Brain microvascular endothelial cell (primary cell): ENCODE data around the gene ZNF747.
A peak's percentile ranks its signal among the peaks of the same experiment; 100 is the strongest.

Experiments
- DNase-seq: peaks from one replicate; pipeline ENCODE4 v3.0.0-alpha.2; 2020
- H3K27ac ChIP-seq: fragments of 250-450 bp; sonication (Bioruptor Pico); 2 replicates; pipeline ENCODE4 v1.5.1; 2020; ENCODE audit warnings: mild to moderate bottlenecking, moderate library complexity
- H3K27me3 ChIP-seq: fragments of 250-450 bp; sonication (Bioruptor Pico); replicated peaks from 2 replicates; pipeline ENCODE4 v1.5.1; 2020; ENCODE audit warnings: mild to moderate bottlenecking
- H3K36me3 ChIP-seq: fragments of 250-450 bp; sonication (Bioruptor Pico); replicated peaks from 2 replicates; pipeline ENCODE4 v1.5.1; 2020; ENCODE audit warnings: mild to moderate bottlenecking
- H3K4me3 ChIP-seq: 2 replicates; pipeline ENCODE4 v1.5.1; 2011; ENCODE audit warnings: low read depth, mild to moderate bottlenecking, control low read depth, low read length, moderate library complexity
- in situ Hi-C: cut with HindIII; loops from 2 replicates; pipeline ENCODE4 v1.10.0; 2017; ENCODE audit warnings: low sequenced_read_pairs, low pct_ligation_motif_present
- TF ChIP-seq, protein P1 (sequence below): IDR thresholded peaks from 2 replicates; pipeline ENCODE4 v1.5.1; 2011; ENCODE audit warnings: low read depth, mild to moderate bottlenecking, moderate library complexity, low read length, control low read depth, inconsistent platforms; ENCODE audit errors: missing control alignments

ZNF747 gene

DNA sequence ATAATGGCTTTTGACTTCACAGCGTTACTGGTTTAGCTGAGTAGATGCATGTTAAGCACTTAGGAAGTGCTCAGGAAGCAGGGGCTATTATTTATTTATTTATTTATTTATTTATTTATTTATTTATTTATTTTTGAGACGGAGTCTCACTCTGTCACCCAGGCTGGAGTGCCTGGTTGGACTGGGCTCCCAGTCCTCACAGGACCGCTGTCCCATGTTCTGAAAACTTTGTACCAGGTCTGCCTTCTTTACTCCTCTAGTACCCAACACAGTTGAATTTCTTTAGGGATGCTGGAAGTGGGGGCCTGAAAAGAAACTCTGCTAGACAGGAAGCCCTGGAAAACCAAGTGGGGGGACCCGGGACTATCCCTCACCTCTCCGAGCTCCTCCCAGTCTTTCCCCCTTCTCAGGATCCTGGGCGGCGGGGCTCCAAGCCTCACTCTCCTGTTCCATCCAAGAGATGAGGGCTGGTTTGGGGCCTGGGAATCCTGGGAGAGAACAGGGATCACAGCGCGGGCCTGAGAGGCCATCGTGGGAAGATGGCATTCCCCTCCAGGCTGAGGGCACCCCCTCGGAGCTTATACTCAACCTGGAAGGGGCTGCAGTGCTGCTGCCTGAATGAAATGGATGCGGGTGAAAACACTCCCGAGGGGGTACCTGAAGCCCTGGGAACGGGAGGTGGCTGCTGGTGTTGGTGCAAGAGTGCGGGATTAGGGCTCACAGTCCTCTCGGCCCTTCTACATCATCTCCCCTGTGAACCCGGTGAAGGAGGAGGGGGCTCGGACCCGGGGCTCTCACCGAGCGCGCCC is 36.2 kb upstream of the ZNF747 start:
- H3K27me3 ChIP-seq, result no peaks in the 10 kb centered on the region
- in situ Hi-C loops, result no loop called here
- no peaks in the 10 kb centered on the region for H3K36me3 ChIP-seq
- DNase-seq, result peak; percentile 16
- TF ChIP-seq, protein P1, sequence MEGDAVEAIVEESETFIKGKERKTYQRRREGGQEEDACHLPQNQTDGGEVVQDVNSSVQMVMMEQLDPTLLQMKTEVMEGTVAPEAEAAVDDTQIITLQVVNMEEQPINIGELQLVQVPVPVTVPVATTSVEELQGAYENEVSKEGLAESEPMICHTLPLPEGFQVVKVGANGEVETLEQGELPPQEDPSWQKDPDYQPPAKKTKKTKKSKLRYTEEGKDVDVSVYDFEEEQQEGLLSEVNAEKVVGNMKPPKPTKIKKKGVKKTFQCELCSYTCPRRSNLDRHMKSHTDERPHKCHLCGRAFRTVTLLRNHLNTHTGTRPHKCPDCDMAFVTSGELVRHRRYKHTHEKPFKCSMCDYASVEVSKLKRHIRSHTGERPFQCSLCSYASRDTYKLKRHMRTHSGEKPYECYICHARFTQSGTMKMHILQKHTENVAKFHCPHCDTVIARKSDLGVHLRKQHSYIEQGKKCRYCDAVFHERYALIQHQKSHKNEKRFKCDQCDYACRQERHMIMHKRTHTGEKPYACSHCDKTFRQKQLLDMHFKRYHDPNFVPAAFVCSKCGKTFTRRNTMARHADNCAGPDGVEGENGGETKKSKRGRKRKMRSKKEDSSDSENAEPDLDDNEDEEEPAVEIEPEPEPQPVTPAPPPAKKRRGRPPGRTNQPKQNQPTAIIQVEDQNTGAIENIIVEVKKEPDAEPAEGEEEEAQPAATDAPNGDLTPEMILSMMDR, result no peak
- H3K4me3 ChIP-seq, result peak overlapping the region; percentile 68
- H3K27ac ChIP-seq, result peak overlapping the region; percentile 73

DNA sequence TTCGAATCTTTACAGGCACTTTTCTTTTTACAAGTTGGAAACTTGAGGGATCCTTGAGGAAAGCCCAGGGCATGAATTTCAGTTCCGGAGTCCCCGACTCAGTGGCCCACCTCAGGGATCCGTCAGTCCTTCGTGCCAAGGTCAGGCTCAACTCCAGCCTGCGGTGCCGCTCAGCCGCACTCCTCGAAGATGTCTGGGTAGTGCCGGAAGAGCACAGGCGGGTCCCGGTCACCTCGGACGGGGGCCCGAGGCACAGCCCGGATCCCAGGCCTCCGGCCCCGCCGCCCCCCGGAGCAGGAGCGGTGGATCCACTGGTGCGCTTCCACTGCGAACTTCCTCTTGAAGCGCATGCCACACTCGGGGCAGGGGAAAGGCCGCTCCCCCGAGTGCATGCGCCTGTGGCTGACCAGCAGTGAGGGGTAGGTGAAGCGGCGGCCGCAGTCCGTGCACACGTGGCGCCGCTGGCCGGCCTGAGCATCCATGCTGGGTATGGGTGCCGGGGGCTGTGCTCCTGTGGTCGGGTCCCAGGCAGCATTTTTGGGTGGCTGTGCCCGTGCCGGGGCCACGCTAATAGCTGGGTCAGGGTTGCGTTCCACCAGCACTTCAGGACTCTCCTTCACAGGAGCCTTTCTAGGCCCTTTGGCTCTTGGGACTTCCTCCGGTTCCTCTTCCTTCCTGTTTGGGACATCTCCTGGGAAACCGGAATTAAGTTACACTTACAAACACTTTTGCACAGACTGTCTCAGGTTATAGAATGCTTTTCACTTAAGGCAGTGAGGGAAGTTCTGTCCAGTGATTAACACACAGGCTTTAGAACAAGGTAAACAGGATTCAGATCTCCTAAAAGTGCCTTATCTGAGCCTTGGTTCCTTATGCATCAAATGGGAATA is 35.3 kb upstream of the ZNF747 start:
- in situ Hi-C loops, result no loop called here
- H3K27ac ChIP-seq, result no peak overlapping the region
- no peaks in the 10 kb centered on the region for H3K36me3 ChIP-seq
- TF ChIP-seq, protein P1, result no peak
- no peak overlapping the region for H3K4me3 ChIP-seq
- H3K27me3 ChIP-seq, result no peaks in the 10 kb centered on the region
- DNase-seq, result no peak

GRCh38 chr16:30569281-30569680 is 34.6 kb upstream of the ZNF747 start:
- TF ChIP-seq, protein P1, result no peak
- no peaks in the 10 kb centered on the region for H3K27me3 ChIP-seq

DNA sequence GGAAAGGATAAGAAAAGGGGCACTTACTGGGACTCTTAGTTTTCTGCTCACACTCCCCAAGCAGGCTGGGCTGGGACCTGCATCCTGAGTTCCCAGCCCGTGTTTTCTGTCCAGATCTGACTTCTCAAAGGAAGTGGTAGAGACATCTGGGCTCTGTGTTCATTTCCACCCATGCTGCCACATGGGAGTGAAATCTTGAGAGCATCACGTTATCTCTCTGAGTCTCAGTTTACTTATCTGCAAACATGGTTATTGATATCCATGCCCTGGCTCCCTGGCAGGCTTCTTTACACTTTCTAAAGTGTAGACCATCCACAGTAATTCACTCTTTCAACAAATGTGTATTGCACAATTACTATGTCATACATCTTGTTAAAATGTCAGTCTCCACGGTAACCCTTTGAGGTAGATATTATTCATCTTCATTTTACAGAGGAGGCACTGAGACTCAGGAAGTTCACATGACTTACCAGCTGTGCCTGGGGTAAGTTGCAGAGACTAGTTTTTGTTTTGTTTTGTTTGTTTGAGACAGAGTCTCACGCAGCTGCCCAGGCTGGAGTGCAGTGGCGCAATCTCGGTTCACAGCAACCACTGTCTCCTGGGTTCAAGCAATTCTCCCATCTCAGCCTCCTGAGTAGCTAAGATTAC is 33.5 kb upstream of the ZNF747 start:
- no peak overlapping the region for H3K4me3 ChIP-seq
- H3K27ac ChIP-seq, result peak overlapping the region; percentile 25
- DNase-seq, result peak; percentile 49

More at GRCh38 chr16:30569281-30569680, 34.6 kb upstream of the ZNF747 start:
- Histone ChIP-seq H3K4me3 (no peak overlapping the region), H3K36me3 (no peaks in the 10 kb centered on the region), H3K27ac (no peak overlapping the region)
- in situ Hi-C loops, result no loop called here
- no peak for DNase-seq

More for the DNA sequence above, 33.5 kb upstream of the ZNF747 start:
- TF ChIP-seq, protein P1, result no peak
- Histone ChIP-seq H3K36me3 (no peaks in the 10 kb centered on the region), H3K27me3 (no peaks in the 10 kb centered on the region)
- in situ Hi-C loops, result no loop called here
